ENCODE results near the gene SBNO1.
"Not testable (repeated sequence)": the region's sequence is repeated elsewhere in the genome, so short reads cannot be mapped to it uniquely, and the experiment has no call there.

SBNO1 gene

GRCh38 chr12:123364532-123365024 is at the start of gene SBNO1:
TSS of gene SBNO1 (minus strand) at chr12:123364847. CDS start at chr12:123350441, 14,406 bp downstream.
- DNase-seq (ENCODE audit: low spot score): peak; percentile 83

GRCh38 chr12:123410041-123410412 is 45.4 kb upstream of the SBNO1 start:
- DNase-seq (ENCODE audit: low spot score): no peak

- DNase-seq (ENCODE audit: low spot score): not testable (repeated sequence)
Measured at GRCh38 chr12:123409284-123410040, 44.8 kb upstream of the SBNO1 start.

- DNase-seq (ENCODE audit: low spot score): not testable (repeated sequence)
Measured at GRCh38 chr12:123408619-123409018, 44.0 kb upstream of the SBNO1 start.

GRCh38 chr12:123407934-123408333 is 43.3 kb upstream of the SBNO1 start:
- not testable (repeated sequence) for DNase-seq (ENCODE audit: low spot score)

GRCh38 chr12:123407269-123407668 is 42.6 kb upstream of the SBNO1 start:
- DNase-seq (ENCODE audit: low spot score): not testable (repeated sequence)

GRCh38 chr12:123404581-123404980 is 39.9 kb upstream of the SBNO1 start:
- DNase-seq (ENCODE audit: low spot score): no peak

GRCh38 chr12:123401753-123402683 is 37.4 kb upstream of the SBNO1 start:
- DNase-seq (ENCODE audit: low spot score): no peak

- no peak for DNase-seq (ENCODE audit: low spot score)
Measured at GRCh38 chr12:123399255-123399617, 34.6 kb upstream of the SBNO1 start.

- no peak for DNase-seq (ENCODE audit: low spot score)
Measured at GRCh38 chr12:123398550-123399254, 34.1 kb upstream of the SBNO1 start.

GRCh38 chr12:123398177-123398549 is 33.5 kb upstream of the SBNO1 start:
- DNase-seq (ENCODE audit: low spot score): no peak

GRCh38 chr12:123397400-123397799 is 32.8 kb upstream of the SBNO1 start:
- DNase-seq (ENCODE audit: low spot score): no peak

GRCh38 chr12:123396954-123397353 is 32.3 kb upstream of the SBNO1 start:
- no peak for DNase-seq (ENCODE audit: low spot score)

- no peak for DNase-seq (ENCODE audit: low spot score)
Measured at GRCh38 chr12:123396543-123396942, 31.9 kb upstream of the SBNO1 start.

- DNase-seq (ENCODE audit: low spot score): no peak
Measured at GRCh38 chr12:123395236-123395635, 30.6 kb upstream of the SBNO1 start.

- DNase-seq (ENCODE audit: low spot score): no peak
Measured at GRCh38 chr12:123393747-123394146, 29.1 kb upstream of the SBNO1 start.

- DNase-seq (ENCODE audit: low spot score): no peak
Measured at GRCh38 chr12:123391546-123392343, 27.1 kb upstream of the SBNO1 start.

- peak; percentile 54 for DNase-seq (ENCODE audit: low spot score)
Measured at GRCh38 chr12:123390498-123391426, 26.1 kb upstream of the SBNO1 start.

GRCh38 chr12:123389560-123390351 is 25.1 kb upstream of the SBNO1 start:
- DNase-seq (ENCODE audit: low spot score): no peak
